Natural killer cell (primary cell): ENCODE data around the gene CLCN4. TPM values are rescaled to one million over a fixed set of nuclear protein-coding genes. Genes with fewer than 3 reads are reported as not detected.

Experiments used
- ATAC-seq, 3 donors: fragments of 150-1000 bp in 2 of 3; fragments of 200-7000 bp in 1 of 3; cut with Tn5 transposase; 1 replicate in 1 of 3; 2 replicates in 2 of 3; pipeline ENCODE4 v1.10.0; 2021; ENCODE audit warnings: mild to moderate bottlenecking in 2 of 3, moderate library complexity in 2 of 3
- DNase-seq, 2 donors: peaks; one replicate each; pipeline versions ENCODE4 v3.0.0 to v3.0.0-alpha.2; 2013 to 2021; ENCODE audit warnings: mixed read lengths in 1 of 2
- H3K27ac ChIP-seq: one replicate; pipeline ENCODE4 v1.5.1; 2013; ENCODE audit warnings: mild to moderate bottlenecking, low read length
- H3K27me3 ChIP-seq: one replicate; pipeline ENCODE4 v1.6.1; 2013; ENCODE audit warnings: low read length; ENCODE audit not compliant: control insufficient read depth, insufficient read depth
- H3K36me3 ChIP-seq: one replicate; pipeline ENCODE4 v1.6.1; 2013; ENCODE audit warnings: low read length; ENCODE audit not compliant: control insufficient read depth, insufficient read depth
- H3K4me1 ChIP-seq: one replicate; pipeline ENCODE4 v1.6.1; 2013; ENCODE audit warnings: low read length; ENCODE audit not compliant: control insufficient read depth, insufficient read depth
- H3K4me3 ChIP-seq: one replicate; pipeline ENCODE4 v1.5.1; 2013; ENCODE audit warnings: low read length
- H3K9me3 ChIP-seq: one replicate; pipeline ENCODE4 v1.6.1; 2013; ENCODE audit warnings: low read length; ENCODE audit not compliant: control insufficient read depth, insufficient read depth
- H3K27ac Mint-ChIP-seq, 2 donors: one replicate each; pipeline ENCODE4 v1.8.0; 2022; ENCODE audit warnings: mild to moderate bottlenecking in 2 of 2, mixed read lengths in 2 of 2, moderate library complexity in 1 of 2
- H3K27me3 Mint-ChIP-seq, 2 donors: one replicate each; pipeline ENCODE4 v1.8.0; 2022; ENCODE audit warnings: low read depth in 2 of 2, mixed read lengths in 2 of 2
- H3K36me3 Mint-ChIP-seq: one replicate; pipeline ENCODE4 v1.8.0; 2022; ENCODE audit warnings: mixed read lengths
- H3K4me1 Mint-ChIP-seq, 2 donors: one replicate each; pipeline ENCODE4 v1.8.0; 2022; ENCODE audit warnings: mixed read lengths in 2 of 2
- H3K4me3 Mint-ChIP-seq: one replicate; pipeline ENCODE4 v1.8.0; 2022; ENCODE audit warnings: mild to moderate bottlenecking, moderate library complexity, mixed read lengths
- H3K9me3 Mint-ChIP-seq, 2 donors: one replicate each; pipeline ENCODE4 v1.8.0; 2022; ENCODE audit warnings: mixed read lengths in 2 of 2
- CTCF ChIP-seq: fragments of 200-600 bp; IDR thresholded peaks from one replicate; pipeline ENCODE4 v1.8.0; 2022; ENCODE audit warnings: antibody characterized with exemption
- WGBS: methylation state at CpG from one replicate; pipeline ENCODE4 v1.1.7; 2013; ENCODE audit warnings: missing lambda C conversion rate; ENCODE audit not compliant: insufficient coverage; 5-methylcytosine and 5-hydroxymethylcytosine counted together
- intact Hi-C: fragments of 100-400 bp; cut with micrococcal nuclease; formaldehyde crosslinking; loops from one replicate; pipeline ENCODE4 v1.14.2; 2022
- total RNA-seq, 4 donors: library from RNA; stranded (reverse); fragments of 120-200 nt in 1 of 4; gene quantifications; one replicate each; pipeline versions ENCODE4 v1.2.3 to v1.2.4, GENCODE V29; 2013 to 2022

Gene CLCN4
- total RNA-seq, 3 donors from 2014 or later (not counting 1 experiment from before 2014, with no cell fraction given) = 0.05 to 0.66 (median 0.23) TPM

DNA sequence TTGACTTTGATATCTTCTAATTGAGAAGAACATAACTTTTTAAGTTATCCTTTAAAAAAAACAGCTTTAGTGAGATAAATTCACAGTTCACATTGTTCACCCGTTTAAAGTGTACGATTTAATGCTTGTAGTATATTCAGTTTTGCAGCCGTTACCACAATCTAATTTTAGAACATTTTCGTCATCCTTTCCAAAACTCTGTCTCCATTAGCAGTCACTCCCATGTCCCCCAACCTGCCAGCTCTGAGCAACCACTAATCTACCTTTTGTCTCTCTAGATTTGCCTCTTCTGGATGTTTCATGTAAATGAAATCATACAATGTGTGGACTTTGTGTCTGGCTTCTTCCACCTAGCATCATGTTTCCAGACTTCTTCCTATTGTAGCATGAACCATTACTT lies 38.6 kb downstream of the CLCN4 start:
- no peaks in the 10 kb centered on the region for H3K27me3 ChIP-seq
- no peak overlapping the region for H3K27ac ChIP-seq
- 86% methylated on average over 2 of the region's 4 CpGs for WGBS
- H3K36me3 ChIP-seq = no peaks in the 10 kb centered on the region
- Mint-ChIP-seq H3K4me3 (no peak overlapping the region), H3K9me3 (no peaks in the 10 kb centered on the region), H3K4me1 (peaks cover 12 to 22% of the 10 kb centered on the region in 2 donors), H3K27me3 (no peaks in the 10 kb centered on the region), H3K27ac (no peak overlapping the region), H3K36me3 (no peaks in the 10 kb centered on the region)
- no peak for ATAC-seq
- H3K4me3 ChIP-seq = no peak overlapping the region
- TF ChIP-seq CTCF = no peak
- no peak for DNase-seq
- intact Hi-C loops = no loop called here
- peaks cover 16% of the 10 kb centered on the region for H3K4me1 ChIP-seq
- H3K9me3 ChIP-seq = no peaks in the 10 kb centered on the region

GRCh38 chrX:10195947-10196346 lies 39.2 kb downstream of the CLCN4 start:
- Mint-ChIP-seq H3K27me3 (no peaks in the 10 kb centered on the region), H3K27ac (no peak overlapping the region), H3K4me1 (peaks cover 12 to 22% of the 10 kb centered on the region in 2 donors), H3K36me3 (no peaks in the 10 kb centered on the region), H3K9me3 (no peaks in the 10 kb centered on the region), H3K4me3 (no peak overlapping the region)
- ATAC-seq (no peak), DNase-seq (no peak)
- Histone ChIP-seq H3K27me3 (no peaks in the 10 kb centered on the region), H3K4me1 (peaks cover 16% of the 10 kb centered on the region), H3K4me3 (no peak overlapping the region), H3K36me3 (no peaks in the 10 kb centered on the region), H3K27ac (no peak overlapping the region), H3K9me3 (no peaks in the 10 kb centered on the region)
- no peak for TF ChIP-seq CTCF
- intact Hi-C loops = no loop called here

DNA sequence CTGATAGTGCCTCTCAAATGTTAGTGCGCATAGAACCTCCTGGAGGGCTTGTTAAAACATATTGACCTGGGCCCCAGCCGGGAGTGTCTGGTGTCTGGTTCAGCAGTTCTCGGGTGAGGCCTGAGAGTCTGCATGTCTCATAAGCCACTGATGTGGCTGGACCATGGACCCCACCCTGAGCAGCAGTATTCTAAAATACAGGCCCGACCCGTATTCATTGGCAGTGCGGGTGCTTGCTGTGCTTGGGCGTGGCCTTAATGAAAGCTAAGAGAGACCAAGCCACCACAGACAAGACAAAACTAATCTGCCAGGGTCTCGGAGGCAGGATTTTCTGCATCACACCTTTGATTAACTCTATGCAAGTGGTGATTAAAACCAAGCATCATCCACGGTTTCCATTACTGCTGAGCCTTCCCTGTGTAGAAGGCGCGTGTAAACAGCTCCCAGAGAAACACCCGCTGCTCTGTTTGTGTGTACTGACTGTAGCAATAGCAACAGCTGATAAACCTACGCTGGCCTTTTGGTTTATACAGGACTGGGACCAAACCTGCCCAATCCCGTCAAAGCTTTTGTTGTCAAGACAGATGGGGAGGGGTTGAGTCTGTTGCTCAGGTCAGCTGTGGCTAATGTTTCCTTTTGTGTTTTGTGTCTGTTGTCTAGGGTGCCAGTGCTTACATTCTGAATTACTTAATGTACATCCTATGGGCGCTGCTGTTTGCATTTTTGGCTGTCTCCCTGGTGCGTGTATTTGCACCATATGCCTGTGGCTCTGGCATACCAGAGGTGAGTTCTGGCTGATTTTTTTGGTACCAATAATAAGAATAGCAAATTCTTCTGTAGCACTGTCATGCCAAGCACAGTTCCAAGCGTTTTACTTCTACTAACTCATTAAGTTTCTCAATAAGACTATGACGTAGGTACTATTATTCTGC lies 40.8 kb downstream of the CLCN4 start:
- intact Hi-C loops = no loop called here
- TF ChIP-seq CTCF = no peak
- no peaks in the 10 kb centered on the region for H3K36me3 ChIP-seq
- 91% methylated on average over 16 of the region's 18 CpGs for WGBS
- Mint-ChIP-seq H3K9me3 (no peaks in the 10 kb centered on the region), H3K36me3 (no peaks in the 10 kb centered on the region), H3K4me3 (no peak overlapping the region), H3K27ac (peak overlapping the region in 1 of 2 donors; percentile 59), H3K4me1 (peaks cover 12 to 22% of the 10 kb centered on the region in 2 donors), H3K27me3 (no peaks in the 10 kb centered on the region)
- H3K27ac ChIP-seq = no peak overlapping the region
- H3K4me3 ChIP-seq = no peak overlapping the region
- no peak for ATAC-seq
- no peaks in the 10 kb centered on the region for H3K27me3 ChIP-seq
- peaks cover 16% of the 10 kb centered on the region for H3K4me1 ChIP-seq
- DNase-seq = no peak
- H3K9me3 ChIP-seq = no peaks in the 10 kb centered on the region
